HG02759 (cell line): Measurements from ENCODE around the gene PLCB4.

Experiments used
- ATAC-seq: cut with Tn5 transposase; IDR thresholded peaks from one replicate; pipeline ENCODE4 v1.9.1; 2021; ENCODE audit warnings: mild to moderate bottlenecking, moderate library complexity; ENCODE audit not compliant: unreplicated experiment

PLCB4 gene

GRCh38 chr20:9256393-9256792 is 187.5 kb downstream of the PLCB4 start:
- ATAC-seq, result no peak

GRCh38 chr20:9258901-9259300 is 190.0 kb downstream of the PLCB4 start:
- no peak for ATAC-seq

DNA sequence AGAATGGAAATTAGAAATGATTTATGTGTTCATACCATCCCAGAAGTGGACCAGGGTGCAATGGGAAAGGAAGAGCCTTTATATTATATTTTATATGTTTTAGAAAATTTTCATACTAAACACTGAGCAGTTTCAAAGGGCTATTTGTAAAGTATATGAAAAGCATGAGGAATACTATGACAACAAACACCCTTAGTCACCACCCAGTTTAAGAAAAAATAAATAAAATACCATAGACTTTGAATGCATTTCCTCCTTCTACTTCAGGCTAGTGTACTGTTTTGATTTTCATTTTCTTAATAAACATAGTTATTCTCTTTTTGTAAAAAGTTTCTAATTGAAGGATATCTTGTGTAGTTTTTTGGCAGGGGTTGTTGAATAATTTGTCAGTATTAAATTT is 191.1 kb downstream of the PLCB4 start:
- no peak for ATAC-seq

DNA sequence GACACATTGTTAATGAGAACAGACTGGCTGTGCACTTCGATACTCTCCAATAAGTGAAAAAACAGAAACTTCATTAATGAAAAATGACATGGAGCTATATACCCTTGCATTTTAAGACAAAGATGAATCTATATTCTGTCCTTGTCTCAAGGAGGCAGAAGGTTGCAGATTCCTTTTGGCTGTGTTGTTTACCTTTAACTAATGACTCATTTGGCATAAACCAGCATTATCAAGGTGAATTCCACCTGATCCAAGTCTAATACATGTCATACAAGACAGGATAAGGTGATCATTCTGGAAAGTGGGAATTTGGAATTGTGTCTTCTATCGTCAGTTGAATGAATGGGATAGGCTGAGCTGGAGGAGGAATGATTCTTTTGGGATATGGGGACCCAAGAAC is 192.9 kb downstream of the PLCB4 start:
- no peak for ATAC-seq

DNA sequence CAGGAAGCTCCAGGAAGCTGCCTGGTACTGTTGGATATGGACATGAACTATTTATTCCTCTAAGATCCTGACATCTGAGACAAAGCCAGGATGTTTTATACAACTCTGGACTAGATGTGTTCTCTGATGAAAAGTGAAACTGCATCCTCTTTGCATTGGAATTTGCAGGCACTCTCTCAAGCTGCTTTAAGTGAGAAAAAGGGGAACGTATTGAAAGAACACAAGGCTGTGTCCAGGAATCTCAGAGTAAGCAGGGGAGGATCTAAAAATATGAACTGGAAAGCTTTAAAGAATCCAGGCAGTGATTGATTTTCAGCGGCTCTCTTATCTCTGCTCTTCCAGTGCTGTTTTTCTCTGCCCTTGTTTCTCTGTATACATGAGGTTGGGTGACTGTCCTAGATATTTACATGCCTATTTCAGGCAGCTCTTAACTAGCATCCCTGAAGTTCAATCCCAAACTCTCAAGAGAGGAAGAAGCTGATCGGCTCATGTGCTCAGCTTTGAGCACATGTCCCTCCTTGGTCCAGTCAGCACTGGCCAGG is 193.8 kb downstream of the PLCB4 start:
- ATAC-seq, result no peak

DNA sequence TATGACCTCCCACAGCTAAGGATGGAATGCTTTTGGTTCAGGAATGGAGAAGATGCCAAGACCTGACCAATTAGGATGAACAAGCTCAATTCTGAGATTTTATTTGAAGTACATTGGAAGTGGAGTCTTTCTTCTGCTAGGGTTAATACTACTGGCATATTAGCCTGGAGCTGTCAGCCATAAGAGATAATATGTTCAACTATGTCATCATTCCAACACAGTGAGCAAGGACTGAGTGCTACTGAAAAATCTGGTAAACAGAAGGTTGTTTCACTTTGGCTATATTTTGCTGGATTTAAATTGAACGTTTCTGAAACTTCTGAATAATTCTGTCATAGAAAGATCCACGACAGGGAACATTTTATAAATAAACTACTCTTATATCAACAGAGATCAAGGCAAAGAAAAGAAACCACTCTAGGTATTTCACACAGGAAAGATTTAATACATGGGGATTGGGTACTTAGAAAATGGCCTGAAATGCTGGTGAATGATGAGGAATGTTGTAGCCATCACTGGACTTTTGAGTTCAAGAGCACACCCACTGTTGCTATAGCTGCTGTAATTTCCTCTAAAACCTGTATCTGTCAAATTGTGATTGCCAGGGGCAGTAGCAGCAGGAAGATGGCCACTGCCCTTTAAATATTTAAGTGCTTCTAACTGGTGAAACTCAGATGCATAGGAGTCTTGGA is 200.5 kb downstream of the PLCB4 start:
- ATAC-seq, result no peak

GRCh38 chr20:9270831-9271230 is 201.9 kb downstream of the PLCB4 start:
- ATAC-seq, result no peak

DNA sequence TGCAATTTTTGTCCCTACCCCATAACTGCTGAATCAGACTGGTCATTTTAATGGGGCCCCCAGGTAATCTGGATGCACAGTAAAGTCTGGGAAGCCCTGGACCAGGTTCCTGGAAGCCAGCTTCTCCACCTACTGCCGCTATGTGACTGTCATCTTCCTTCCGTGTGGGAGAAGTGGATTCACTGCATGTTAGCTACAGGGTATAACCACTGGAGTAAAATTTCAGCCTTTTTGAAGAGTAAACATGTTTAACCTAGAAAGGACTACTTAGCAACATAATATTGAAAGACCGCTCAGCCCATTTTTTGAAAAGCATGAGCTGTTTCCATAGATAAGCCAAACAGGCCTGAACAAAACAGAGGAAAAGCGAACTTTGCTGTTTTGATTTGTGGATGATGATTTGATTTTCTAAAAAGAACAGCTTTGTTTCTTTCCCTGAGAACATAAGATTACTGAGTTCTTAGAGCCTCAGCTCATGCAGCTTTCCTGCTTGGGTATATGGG is 208.1 kb downstream of the PLCB4 start:
- ATAC-seq, result no peak

DNA sequence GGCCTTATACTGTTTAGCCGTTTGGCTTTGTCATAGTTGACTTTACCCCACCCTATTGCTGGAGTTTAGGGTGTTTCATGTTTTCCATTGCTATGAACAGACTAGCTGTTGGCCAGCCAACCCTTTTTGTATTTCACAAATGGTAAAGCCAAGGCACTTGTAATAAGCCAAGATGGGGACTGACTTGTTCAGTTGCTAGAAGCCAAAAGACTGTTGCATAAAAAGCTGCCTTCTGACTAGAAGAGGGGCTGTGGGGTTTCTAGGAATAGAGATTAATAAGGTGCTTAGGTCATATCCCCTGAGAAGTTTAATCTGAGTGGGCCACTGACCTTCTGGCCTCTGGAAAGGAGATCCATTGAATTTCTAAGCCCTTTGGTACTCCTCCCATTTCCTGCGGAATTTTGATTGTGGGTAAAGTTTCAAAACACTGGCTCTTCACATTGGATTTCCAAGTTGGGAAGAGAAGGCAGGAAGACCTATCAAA is 211.1 kb downstream of the PLCB4 start:
- no peak for ATAC-seq

GRCh38 chr20:9280666-9281065 is 211.8 kb downstream of the PLCB4 start:
- no peak for ATAC-seq

GRCh38 chr20:9281803-9282202 is 212.9 kb downstream of the PLCB4 start:
- no peak for ATAC-seq

DNA sequence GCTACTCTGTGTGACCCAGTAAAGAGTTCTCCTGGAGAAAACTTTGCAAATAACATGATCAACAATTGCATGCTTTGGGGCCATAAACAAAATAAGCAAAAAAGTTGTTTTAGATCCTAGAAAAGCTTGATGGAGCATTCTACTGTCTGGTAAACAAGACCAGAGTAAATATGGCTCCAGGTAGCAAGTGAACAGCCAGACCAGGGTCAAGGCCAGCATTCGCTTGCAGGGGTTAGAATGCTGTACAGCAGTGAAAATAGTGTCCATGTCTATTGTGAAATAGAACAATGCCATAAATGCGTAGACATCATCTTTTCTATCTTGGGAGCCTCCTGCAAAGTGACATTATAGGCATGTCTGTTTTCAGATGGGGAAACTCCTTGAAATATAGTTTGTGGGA is 216.7 kb downstream of the PLCB4 start:
- ATAC-seq, result no peak

DNA sequence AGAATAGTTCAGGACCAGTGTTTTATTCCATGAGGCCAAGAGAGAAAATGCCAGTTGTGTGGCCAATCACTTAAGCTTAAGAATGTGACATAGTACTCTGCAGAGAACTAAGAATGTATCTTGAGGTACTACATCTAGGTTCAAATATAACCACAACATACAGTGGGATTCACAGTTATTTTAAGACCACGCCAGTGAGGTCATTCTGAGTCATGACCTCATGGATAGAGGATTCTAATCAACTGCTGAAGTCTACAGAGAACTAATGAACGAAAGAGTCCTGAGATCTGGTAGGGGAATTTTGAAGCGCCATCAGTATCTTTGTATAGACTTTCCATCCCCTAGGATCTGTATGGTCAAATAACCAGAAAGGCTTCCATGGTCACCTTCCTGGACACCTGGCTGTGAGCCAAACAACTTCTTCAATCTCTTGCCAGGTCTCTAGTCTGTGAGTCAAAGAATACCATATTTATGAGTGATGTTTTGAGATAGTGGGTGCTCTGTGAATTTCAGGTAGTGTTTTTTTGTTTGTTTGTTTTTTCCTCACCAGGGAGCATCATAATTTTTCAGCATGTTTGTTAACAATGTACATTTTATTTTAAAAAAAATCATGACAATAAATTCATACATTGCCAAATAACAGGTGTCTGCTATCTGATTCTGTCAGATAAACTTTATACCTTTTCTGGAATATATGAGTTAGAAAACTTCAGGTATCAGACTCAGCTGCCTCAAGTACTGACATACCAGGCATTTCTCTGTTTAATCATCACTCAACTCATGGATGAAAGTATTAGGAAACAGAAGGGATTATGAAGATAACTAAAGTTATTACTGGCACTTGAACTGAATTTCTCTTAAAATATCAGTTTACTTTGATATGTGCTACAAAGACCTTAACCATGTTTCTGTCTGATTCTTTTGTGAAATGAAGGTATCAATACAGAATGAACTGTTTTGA is 217.9 kb downstream of the PLCB4 start:
- no peak for ATAC-seq

- no peak for ATAC-seq
Measured at GRCh38 chr20:9287826-9288225, 218.9 kb downstream of the PLCB4 start.

GRCh38 chr20:9290331-9290730 is 221.4 kb downstream of the PLCB4 start:
- ATAC-seq, result no peak

GRCh38 chr20:9293145-9293544 is 224.3 kb downstream of the PLCB4 start:
- ATAC-seq, result no peak

GRCh38 chr20:9294041-9294440 is 225.2 kb downstream of the PLCB4 start:
- ATAC-seq, result no peak

- no peak for ATAC-seq
Measured at GRCh38 chr20:9298906-9299305, 230.0 kb downstream of the PLCB4 start.

- no peak for ATAC-seq
Measured at GRCh38 chr20:9300080-9300479, 231.2 kb downstream of the PLCB4 start.

DNA sequence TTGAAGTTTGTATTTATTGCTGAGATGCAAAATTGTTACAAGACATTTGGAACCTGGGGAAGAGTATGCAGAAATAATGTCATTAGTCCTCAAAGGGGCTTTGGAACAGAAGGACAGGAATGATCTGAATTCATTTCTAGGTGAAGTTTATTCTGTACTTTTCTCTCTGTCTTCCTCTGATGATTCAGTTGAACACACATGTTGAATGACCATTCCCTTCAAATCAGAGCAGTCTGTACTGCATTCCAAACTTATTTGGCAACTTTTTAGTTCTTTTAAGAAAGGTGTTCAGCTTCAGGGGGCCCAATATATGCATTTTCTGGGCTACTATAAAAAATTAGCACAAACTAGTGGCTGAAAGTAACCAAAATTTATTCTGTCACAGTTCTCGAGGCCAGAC is 231.6 kb downstream of the PLCB4 start:
- no peak for ATAC-seq
